Measurements from ENCODE around the gene CUBN. TPM values are rescaled to one million over a fixed set of nuclear protein-coding genes. Genes with fewer than 3 reads are reported as not detected.

CUBN gene
- total RNA-seq, 1 experiment from 2014 or later = 1.3 TPM

GRCh38 chr10:16835228-16835627, 294.4 kb downstream of the CUBN start:
- intact Hi-C loops (cut with micrococcal nuclease; ENCODE audit: unreplicated experiment) = no loop called here
- Histone ChIP-seq H3K4me1 (ENCODE audit: control insufficient read depth, insufficient read depth, low read length) (peaks cover 9% of the 10 kb centered on the region; the same call in 1 of the 2 replicates), H3K9me3 (ENCODE audit: control insufficient read depth, insufficient read depth, low read depth, low read length) (no peaks in the 10 kb centered on the region), H3K27me3 (ENCODE audit: control insufficient read depth, insufficient read depth, low read length) (no peaks in the 10 kb centered on the region), H3K36me3 (ENCODE audit: control insufficient read depth, insufficient read depth, low read length) (no peaks in the 10 kb centered on the region), H3K27ac (ENCODE audit: low read length) (no peak overlapping the region), H3K4me3 (ENCODE audit: low read depth in 2 of 2, low read length in 2 of 2) (no peak overlapping the region)
- TF ChIP-seq REST (IDR thresholded peaks at IDR 0.05; ENCODE audit: insufficient read depth in 1 of 2, low read depth in 2 of 2, low read length in 1 of 2) = no peak
- TF ChIP-seq SIN3A (IDR thresholded peaks at IDR 0.05; ENCODE audit: borderline replicate concordance, insufficient read depth, low read depth, low read length) = no peak
- TF ChIP-seq, protein P1, sequence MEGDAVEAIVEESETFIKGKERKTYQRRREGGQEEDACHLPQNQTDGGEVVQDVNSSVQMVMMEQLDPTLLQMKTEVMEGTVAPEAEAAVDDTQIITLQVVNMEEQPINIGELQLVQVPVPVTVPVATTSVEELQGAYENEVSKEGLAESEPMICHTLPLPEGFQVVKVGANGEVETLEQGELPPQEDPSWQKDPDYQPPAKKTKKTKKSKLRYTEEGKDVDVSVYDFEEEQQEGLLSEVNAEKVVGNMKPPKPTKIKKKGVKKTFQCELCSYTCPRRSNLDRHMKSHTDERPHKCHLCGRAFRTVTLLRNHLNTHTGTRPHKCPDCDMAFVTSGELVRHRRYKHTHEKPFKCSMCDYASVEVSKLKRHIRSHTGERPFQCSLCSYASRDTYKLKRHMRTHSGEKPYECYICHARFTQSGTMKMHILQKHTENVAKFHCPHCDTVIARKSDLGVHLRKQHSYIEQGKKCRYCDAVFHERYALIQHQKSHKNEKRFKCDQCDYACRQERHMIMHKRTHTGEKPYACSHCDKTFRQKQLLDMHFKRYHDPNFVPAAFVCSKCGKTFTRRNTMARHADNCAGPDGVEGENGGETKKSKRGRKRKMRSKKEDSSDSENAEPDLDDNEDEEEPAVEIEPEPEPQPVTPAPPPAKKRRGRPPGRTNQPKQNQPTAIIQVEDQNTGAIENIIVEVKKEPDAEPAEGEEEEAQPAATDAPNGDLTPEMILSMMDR (IDR thresholded peaks at IDR 0.05) = no peak
- no peak for TF ChIP-seq TCF7L2 (IDR thresholded peaks at IDR 0.05; ENCODE audit: low read depth, low read length)
- TF ChIP-seq POLR2AphosphoS5 (IDR thresholded peaks at IDR 0.05; ENCODE audit: low read depth, low read length) = no peak
- in situ Hi-C loops (cut with HindIII; ENCODE audit: low pct_unique_long_range_greater_than_20kb, low sequenced_read_pairs) = no loop called here
- POLR2A ChIA-PET = no interaction called here
- ATAC-seq = no peak
- CTCF ChIA-PET = interaction anchor here (0.6 kb wide), 1 partner anchor 22 kb away, joined by 3 read pairs; no protein-coding TSS in a partner anchor
- no peak for DNase-seq (ENCODE audit: low read depth, low spot score)
- BruUV-seq (replicated peaks) = no TSS peak

DNA sequence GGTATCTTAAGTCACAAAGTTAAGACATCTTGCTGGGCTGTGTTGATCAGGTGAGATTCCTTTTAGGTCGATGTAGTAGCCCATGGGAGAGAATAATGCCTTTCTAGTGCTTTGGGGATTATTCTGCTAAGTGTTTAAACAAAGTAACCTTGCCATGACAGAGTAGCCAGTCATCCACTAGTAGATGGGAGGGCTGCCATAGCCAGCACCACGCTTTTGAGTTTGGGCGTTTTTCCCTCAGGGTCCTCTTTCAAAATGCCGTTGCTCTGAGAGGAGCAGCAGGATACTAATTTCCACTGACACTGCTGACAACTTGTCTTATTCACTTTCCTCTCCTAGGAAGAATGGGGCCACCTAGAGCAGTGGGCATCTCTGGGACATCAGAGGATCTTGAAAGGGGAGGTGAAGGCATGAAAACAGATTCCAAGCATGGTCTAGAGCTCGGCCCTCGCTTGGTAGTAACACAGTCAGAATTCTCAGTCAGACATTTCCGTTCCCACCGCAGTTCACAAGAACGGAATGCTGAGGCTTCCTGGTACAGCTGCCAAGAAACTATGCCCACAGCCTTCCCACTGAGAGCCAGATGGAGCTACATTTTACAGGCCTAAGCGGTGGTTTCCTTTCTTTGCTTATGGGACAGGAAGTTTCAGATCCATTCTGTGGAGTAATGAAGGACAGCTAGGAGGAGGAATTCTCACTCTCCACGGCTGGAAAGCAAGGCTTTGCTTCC, 297.1 kb downstream of the CUBN start:
- peak overlapping the region; percentile 89 for H3K27ac ChIP-seq (ENCODE audit: low read length)
- in situ Hi-C loops (cut with HindIII; ENCODE audit: low pct_unique_long_range_greater_than_20kb, low sequenced_read_pairs) (no loop called here), intact Hi-C loops (cut with micrococcal nuclease; ENCODE audit: unreplicated experiment) (no loop called here)
- H3K27me3 ChIP-seq (ENCODE audit: control insufficient read depth, insufficient read depth, low read length) = no peaks in the 10 kb centered on the region
- peaks cover 14% of the 10 kb centered on the region for H3K4me1 ChIP-seq (ENCODE audit: control insufficient read depth, insufficient read depth, low read length)
- no peaks in the 10 kb centered on the region for H3K9me3 ChIP-seq (ENCODE audit: control insufficient read depth, insufficient read depth, low read depth, low read length)
- TF ChIP-seq, protein P1 (IDR thresholded peaks at IDR 0.05) = no peak
- TF ChIP-seq POLR2AphosphoS5 (IDR thresholded peaks at IDR 0.05; ENCODE audit: low read depth, low read length) (no peak), TCF7L2 (IDR thresholded peaks at IDR 0.05; ENCODE audit: low read depth, low read length) (no peak), SIN3A (IDR thresholded peaks at IDR 0.05; ENCODE audit: borderline replicate concordance, insufficient read depth, low read depth, low read length) (no peak), REST (IDR thresholded peaks at IDR 0.05; ENCODE audit: insufficient read depth in 1 of 2, low read depth in 2 of 2, low read length in 1 of 2) (no peak)
- no peaks in the 10 kb centered on the region for H3K36me3 ChIP-seq (ENCODE audit: control insufficient read depth, insufficient read depth, low read length)
- ATAC-seq = peak; percentile 76
- peak overlapping the region in 1 of 2 experiments; percentile 32; a peak in 2 of 4 replicates for H3K4me3 ChIP-seq (ENCODE audit: low read depth in 2 of 2, low read length in 2 of 2)
- ChIA-PET CTCF (no interaction called here), POLR2A (no interaction called here)
- DNase-seq (ENCODE audit: low read depth, low spot score) = no peak
- no TSS peak for BruUV-seq (replicated peaks)

All from Panc1 (cell line).